ENCODE data around the gene STIMATE. TPM values are rescaled to one million over a fixed set of nuclear protein-coding genes. Genes with fewer than 3 reads are reported as not detected.

Gene STIMATE
- total and polyA plus RNA-seq, 2 of the 4 experiments (the other 2 are of a cell fraction), result 10.6 to 17.8 TPM

GRCh38 chr3:52854013-52854412 is 43.3 kb downstream of the STIMATE start:
- Histone ChIP-seq H3K4me2 (ENCODE audit: low read depth, low read length) (no peak overlapping the region), H3K9me3 (ENCODE audit: control insufficient read depth, insufficient read depth, low read length) (no peaks in the 10 kb centered on the region), H2BK5ac (ENCODE audit: low read depth, low read length, poor library complexity, severe bottlenecking) (no peak overlapping the region), H3K4me1 (ENCODE audit: control insufficient read depth, insufficient read depth, low read length) (peaks cover 2% of the 10 kb centered on the region; the same call in 1 of the 2 replicates), H2AK9ac (replicated peaks; ENCODE audit: low read depth, low read length, poor library complexity) (no peak overlapping the region), H4K5ac (ENCODE audit: low read depth, low read length) (no peak overlapping the region), H3K14ac (replicated peaks; ENCODE audit: low read depth, low read length) (no peak overlapping the region), H2BK20ac (ENCODE audit: low read depth, low read length) (no peak overlapping the region), H2AFZ (replicated peaks; ENCODE audit: low read length, poor library complexity) (no peak overlapping the region), H2AK5ac (ENCODE audit: low read depth, low read length) (no peak overlapping the region), H4K20me1 (ENCODE audit: insufficient read depth, low read length) (peaks cover 7% of the 10 kb centered on the region; the same call in 1 of the 2 replicates), H2BK120ac (ENCODE audit: low read depth, low read length) (no peak overlapping the region), H3K36me3 (ENCODE audit: control insufficient read depth, insufficient read depth, low read length) (peaks cover 17% of the 10 kb centered on the region), H3K56ac (ENCODE audit: extremely low read depth, insufficient read depth, low read length) (no peak overlapping the region), H3K4me3 (ENCODE audit: insufficient read depth, low read depth, low read length) (no peak overlapping the region), H3K79me1 (ENCODE audit: low read depth in 1 of 2, low read length in 2 of 2) (peaks cover 0 to 3% of the 10 kb centered on the region in 2 experiments; a peak in 1 of 4 replicates), H4K8ac (ENCODE audit: low read depth in 2 of 2, low read length in 2 of 2) (no peak overlapping the region), H3K9ac (ENCODE audit: low read depth, low read length) (no peak overlapping the region), H4K91ac (ENCODE audit: insufficient read depth, low read depth, low read length) (no peak overlapping the region), H3K27me3 (ENCODE audit: control insufficient read depth, insufficient read depth, low read length) (no peaks in the 10 kb centered on the region), H3K9me1 (ENCODE audit: insufficient read depth, low read length) (peaks cover 8% of the 10 kb centered on the region; the same call in 1 of the 2 replicates), H3K4ac (ENCODE audit: low read depth, low read length) (no peak overlapping the region), H3K27ac (ENCODE audit: insufficient read depth, low read length) (no peak overlapping the region), H3K23ac (ENCODE audit: low read depth, low read length) (no peak overlapping the region), H2BK15ac (ENCODE audit: low read depth, low read length) (no peak overlapping the region), H3K18ac (ENCODE audit: low read depth, low read length) (no peak overlapping the region)
- BruUV-seq (replicated peaks), result no TSS peak
- intact Hi-C loops (cut with micrococcal nuclease), result no loop called here
- CTCF ChIA-PET, result no interaction called here
- no peak for TF ChIP-seq MAFK (IDR thresholded peaks at IDR 0.05; ENCODE audit: low read depth, low read length)
- TF ChIP-seq FOS (IDR thresholded peaks at IDR 0.05; ENCODE audit: low read depth, low read length), result no peak
- no peak for TF ChIP-seq POLR2A (IDR thresholded peaks at IDR 0.05; ENCODE audit: low read depth, low read length)
- no peak for TF ChIP-seq BHLHE40 (IDR thresholded peaks at IDR 0.05; ENCODE audit: low read depth, low read length)
- no peak for TF ChIP-seq RFX5 (IDR thresholded peaks at IDR 0.05; ENCODE audit: low read depth, low read length)
- no peak for TF ChIP-seq RCOR1 (IDR thresholded peaks at IDR 0.05; ENCODE audit: insufficient replicate concordance, low read length)
- no peak for TF ChIP-seq CHD1 (IDR thresholded peaks at IDR 0.05; ENCODE audit: low read depth, low read length)
- no peak for TF ChIP-seq USF2 (IDR thresholded peaks at IDR 0.05; ENCODE audit: low read depth, low read length)
- no peak for TF ChIP-seq RAD21 (IDR thresholded peaks at IDR 0.05; ENCODE audit: low read length)
- TF ChIP-seq CTCF (conservative IDR thresholded peaks at IDR 0.05; ENCODE audit: low read depth, low read length), result no peak
- TF ChIP-seq, protein P1, sequence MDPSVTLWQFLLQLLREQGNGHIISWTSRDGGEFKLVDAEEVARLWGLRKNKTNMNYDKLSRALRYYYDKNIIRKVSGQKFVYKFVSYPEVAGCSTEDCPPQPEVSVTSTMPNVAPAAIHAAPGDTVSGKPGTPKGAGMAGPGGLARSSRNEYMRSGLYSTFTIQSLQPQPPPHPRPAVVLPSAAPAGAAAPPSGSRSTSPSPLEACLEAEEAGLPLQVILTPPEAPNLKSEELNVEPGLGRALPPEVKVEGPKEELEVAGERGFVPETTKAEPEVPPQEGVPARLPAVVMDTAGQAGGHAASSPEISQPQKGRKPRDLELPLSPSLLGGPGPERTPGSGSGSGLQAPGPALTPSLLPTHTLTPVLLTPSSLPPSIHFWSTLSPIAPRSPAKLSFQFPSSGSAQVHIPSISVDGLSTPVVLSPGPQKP (IDR thresholded peaks at IDR 0.05; ENCODE audit: borderline replicate concordance, low read depth, low read length), result no peak
- no peak for TF ChIP-seq SMC3 (IDR thresholded peaks at IDR 0.05; ENCODE audit: low read depth, low read length)
- TF ChIP-seq CEBPB (IDR thresholded peaks at IDR 0.05; ENCODE audit: low read depth, low read length), result no peak
- TF ChIP-seq MAZ (IDR thresholded peaks at IDR 0.05; ENCODE audit: borderline replicate concordance, low read depth, low read length), result no peak
- dilution Hi-C loops (cut with HindIII; ENCODE audit: low sequenced_read_pairs, unreplicated experiment), result no loop called here
- no CpG with 5 or more reads among the region's 2 CpGs for WGBS, 2 experiments (ENCODE audit: extremely low coverage in 2 of 2, insufficient read length in 1 of 2)
- POLR2A ChIA-PET (ENCODE audit: unreplicated experiment), result no interaction called here
- in situ Hi-C loops (cut with MboI; ENCODE audit: low sequenced_read_pairs), result loop anchor here (5.0 kb wide), 1 partner anchor 208 kb away; no protein-coding TSS in a partner anchor
- ATAC-seq (ENCODE audit: low read depth), result no peak
- no peak for DNase-seq

Data from IMR-90 (cell line).